DMS153 (cell line): Measurements from ENCODE around the gene TUBA1C.

Source experiments
- DNase-seq: peaks from one replicate; lab custom pipeline; 2025; lab: John Stamatoyannopoulos, UW

TUBA1C gene

DNA sequence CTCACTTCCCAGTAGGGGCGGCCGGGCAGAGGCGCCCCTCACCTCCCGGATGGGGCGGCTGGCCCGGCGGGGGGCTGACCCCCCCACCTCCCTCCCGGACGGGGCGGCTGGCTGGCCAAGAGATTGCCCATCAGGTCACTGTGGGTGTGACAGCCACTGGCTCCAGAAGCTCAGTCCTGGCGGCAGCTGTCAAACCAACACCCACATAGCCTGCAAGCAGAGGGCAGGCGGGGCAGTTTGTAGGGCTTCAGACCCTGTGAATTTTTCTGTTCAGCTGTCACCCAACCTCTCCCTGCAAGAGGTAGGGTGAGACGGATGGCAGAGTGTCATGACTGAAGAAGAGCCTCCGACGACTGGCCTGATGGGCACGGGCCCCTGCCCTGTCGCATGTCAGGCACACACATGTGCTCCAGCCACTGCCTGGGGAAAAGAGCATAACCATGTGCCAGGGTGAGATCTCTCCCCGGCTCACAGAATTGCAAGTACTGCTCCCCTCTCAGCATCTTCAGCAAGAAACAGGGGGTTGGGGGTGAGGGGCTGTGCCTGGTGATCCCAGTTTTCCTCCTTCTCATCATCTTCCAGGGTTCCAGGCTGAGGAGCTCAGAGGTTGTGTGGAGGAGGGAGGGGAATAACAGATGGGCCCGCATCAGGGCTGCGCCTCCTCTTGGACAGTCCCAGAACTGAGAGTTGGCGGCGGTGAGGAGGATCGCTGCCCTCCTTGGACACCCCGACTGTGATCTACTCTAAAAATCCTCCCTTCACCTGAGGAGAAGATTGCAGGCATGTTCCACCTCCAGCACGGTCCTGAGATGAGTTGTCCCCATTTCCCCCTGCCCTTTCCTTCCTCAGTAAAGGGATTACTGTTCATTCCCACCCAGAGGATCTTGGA, 18.9 kb downstream of the TUBA1C start:
- DNase-seq, result no peak

DNA sequence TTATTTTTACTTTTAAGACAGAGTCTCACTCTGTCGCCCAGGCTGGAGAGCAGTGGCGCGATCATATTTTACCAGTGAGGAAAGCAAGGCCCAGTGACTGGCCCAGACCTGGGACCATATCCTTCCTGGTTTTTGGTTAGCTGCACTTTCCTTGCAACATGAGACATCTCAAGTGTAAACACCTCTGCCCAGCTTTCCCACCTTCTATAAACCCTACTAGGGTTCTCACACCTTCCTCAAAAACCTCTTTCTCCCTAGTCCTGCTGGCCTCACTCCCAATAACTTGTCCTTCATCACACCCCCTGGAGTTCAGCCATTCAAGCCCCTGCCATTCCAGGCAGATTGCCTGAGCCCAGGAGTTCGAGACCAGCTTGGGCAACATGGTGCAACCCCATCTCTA, 19.8 kb downstream of the TUBA1C start:
- DNase-seq, result no peak

DNA sequence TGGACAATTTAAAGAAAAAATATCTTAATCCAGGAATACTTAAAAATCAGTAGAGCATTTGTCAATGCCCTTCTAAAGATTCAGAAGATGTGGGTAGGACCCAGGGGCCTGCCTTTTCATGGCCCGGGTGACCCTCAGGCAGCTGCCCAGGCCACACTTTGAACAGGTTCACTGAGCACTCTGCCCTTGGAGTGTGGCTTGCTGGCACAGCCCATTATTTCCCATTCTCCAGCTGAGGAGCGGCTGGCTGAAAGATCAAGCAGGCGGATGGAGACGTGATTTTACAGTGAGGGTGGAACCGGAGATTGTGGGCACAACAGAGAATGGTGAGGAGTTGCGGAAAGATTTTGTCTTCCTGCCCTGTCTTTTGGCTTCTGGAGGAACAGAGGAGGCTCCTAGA, 23.0 kb downstream of the TUBA1C start:
- DNase-seq, result no peak

GRCh38 chr12:49288412-49288853, 23.6 kb downstream of the TUBA1C start:
- DNase-seq, result no peak

DNA sequence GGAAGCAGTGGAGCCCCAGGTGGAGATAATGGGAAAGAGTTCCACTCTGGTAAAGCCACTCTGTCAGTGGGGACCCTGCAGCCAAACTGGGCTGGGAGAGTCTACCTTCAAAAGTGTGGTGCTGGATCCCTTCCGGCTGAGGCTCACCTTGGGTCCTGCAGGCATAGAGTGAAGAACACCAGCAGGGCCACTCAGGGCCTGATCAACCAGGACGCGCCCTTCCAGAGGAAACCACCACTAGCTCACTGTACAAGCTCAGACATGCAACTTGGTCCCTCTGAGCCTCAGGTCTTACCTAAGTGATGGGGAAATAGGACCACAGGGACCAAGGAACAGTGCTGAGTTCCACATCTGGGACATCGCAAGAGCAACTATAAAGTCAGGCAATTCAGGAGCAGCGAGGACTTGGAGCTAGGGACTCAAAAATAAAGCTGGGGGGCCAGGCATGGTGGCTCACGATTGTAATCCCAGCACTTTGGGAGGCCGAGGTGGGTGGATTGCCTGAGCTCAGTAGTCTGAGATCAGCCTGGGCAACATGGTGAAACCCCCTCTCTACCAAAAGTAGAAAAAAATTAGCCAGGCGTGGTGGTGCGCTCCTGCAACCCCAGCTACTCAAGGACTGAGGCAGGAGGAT, 24.2 kb downstream of the TUBA1C start:
- DNase-seq, result no peak

GRCh38 chr12:49292729-49293055, 27.8 kb downstream of the TUBA1C start:
- DNase-seq, result no peak

DNA sequence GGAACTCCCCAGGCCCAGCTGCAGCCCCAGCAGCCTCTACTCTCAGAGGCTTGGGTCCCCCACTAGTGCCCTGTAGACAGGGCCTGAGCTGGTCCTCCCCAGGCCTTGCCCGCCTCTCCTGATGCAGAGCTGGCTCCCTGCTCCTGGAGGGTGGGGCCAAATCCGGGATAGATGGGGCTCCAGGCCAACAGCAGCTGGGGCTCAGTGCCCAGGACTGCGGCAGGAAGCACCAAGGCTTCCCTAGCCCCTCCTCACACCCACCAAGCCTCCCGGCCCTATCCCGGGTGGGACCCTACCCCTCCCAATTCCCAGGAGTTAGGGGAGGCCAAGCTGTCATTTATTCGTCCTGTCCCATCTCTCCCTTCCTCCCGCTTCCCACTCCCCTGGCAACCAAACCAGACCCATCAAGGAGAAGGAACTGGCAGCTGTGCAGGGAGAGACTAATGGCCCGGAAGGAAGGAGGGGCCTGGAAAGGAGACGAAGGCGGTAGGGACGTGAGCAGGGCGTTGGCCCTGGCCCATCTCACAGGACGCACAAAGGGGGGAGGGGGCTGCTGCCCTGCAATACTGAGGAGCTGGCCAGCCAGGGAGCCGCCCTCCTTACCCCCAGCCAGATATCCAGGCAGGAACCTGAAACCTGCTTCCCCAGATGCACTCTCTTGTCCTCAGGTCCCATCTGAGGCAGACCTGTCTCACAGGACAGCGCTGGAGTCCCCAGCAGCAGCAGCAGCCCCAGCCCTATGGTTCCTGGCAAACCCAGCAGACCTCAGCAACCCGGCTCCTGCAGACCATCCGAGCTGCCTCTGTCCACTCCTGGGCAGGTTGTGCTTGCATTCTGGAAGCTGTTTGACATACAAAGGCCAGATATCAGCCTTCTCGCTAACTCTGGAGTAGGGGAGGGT, 28.4 kb downstream of the TUBA1C start:
- DNase-seq, result peak; percentile 43

DNA sequence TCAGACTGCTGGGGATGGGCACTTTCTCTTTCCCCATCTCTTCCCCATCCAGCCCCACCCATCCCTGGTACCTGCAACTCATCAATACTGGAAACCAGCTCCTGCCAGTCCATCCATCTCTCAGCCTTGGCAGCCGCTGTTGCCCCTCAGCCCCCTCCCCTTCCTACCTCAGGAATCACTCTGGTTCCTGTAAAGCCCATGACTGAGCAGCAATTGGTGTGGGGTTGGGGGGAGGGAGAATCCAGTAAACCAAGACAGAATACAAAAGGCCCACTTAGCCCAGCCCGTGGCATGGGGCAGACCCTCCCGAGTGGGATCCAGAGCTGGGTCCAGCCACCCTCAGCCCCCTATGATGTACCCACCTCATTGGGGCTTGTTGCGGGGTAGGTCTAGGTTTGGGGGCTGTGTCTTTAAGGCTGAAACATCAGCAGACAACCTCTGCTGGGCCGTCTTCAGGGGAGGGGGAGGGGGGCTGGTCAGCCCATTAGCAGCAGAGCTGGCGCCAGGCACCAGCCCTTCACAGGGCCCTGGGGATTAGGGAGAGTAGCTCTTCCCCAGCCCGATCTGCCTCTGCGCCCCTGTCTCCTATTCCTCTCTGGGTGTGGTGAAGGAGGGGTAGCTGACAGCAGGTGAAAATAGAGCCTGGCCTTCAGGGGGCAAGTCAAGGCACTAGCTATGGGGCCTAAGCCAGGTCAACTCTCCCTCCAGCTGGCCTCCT, 29.4 kb downstream of the TUBA1C start:
- DNase-seq, result peak; percentile 31

DNA sequence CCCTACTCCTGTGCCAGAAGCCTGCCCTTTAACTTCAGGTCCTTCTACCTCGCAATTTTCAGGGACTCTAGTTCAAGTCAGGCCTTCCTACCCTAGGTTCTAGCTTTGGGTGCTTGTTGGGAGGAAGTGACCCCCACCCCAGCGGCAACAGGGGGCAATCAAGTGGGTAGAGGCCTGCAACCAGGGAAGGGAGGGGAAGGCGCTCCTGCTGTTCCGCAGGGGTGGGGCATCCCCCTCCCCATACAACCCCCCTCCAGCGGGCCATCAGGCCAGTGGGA, 29.9 kb downstream of the TUBA1C start:
- no peak for DNase-seq

DNA sequence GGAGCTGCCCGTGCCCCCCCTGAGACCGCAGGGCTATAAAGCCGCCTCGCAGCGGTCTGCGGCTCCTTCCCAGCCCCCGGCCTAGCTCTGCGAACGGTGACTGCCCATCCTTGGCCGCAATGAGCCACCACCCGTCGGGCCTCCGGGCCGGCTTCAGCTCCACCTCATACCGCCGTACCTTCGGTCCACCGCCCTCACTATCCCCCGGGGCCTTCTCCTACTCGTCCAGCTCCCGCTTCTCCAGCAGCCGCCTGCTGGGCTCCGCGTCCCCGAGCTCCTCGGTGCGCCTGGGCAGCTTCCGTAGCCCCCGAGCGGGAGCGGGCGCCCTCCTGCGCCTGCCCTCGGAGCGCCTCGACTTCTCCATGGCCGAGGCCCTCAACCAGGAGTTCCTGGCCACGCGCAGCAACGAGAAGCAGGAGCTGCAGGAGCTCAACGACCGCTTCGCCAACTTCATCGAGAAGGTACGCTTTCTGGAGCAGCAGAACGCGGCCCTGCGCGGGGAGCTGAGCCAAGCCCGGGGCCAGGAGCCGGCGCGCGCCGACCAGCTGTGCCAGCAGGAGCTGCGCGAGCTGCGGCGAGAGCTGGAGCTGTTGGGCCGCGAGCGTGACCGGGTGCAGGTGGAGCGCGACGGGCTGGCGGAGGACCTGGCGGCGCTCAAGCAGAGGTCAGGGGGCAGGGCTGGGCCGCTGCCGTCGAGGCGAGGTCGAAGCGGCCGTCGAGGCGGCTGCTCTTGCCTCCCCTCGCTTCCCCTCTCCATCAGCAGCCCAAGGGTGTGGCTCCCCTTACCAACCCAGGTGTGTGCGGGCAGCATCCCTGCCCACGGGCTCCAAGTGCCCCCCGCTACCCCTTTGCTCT, 30.4 kb downstream of the TUBA1C start, which contains the start of gene PRPH:
Gene PRPH (plus strand): TSS at position 66 of the 855 bp plus-strand sequence. CDS start 54 bp downstream, at position 120.
- DNase-seq, result peak; percentile 17

GRCh38 chr12:49296034-49296835, 31.4 kb downstream of the TUBA1C start:
- DNase-seq, result peak; percentile 50

- peak; percentile 50 for DNase-seq
These were observed 32.2 kb downstream of the TUBA1C start for GRCh38 chr12:49296836-49297694.

GRCh38 chr12:49297695-49298060, 32.8 kb downstream of the TUBA1C start:
- DNase-seq, result no peak

DNA sequence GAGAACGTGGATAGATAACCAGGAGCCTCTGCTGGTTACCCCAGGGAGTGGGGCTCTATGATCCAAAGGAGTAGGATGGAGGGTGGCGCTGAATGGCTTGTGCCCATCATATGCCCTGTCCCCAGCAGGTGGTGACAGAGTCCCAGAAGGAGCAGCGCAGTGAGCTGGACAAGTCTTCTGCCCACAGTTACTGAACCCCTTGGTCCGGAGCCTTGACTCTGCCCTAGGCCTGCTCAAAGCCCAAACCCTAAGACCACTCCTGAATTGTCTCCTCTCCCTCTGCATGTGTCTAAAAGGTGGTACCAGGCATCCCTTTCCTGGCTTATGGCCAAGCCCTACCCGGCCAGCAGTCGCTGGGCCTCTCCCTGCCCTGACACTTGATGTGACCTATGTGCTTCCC, 33.3 kb downstream of the TUBA1C start:
- DNase-seq, result no peak

GRCh38 chr12:49301760-49302159, 36.9 kb downstream of the TUBA1C start:
- no peak for DNase-seq

- DNase-seq, result no peak
These were observed 39.3 kb downstream of the TUBA1C start for GRCh38 chr12:49304161-49304560.

GRCh38 chr12:49305762-49306510, 41.1 kb downstream of the TUBA1C start:
- DNase-seq, result no peak

DNA sequence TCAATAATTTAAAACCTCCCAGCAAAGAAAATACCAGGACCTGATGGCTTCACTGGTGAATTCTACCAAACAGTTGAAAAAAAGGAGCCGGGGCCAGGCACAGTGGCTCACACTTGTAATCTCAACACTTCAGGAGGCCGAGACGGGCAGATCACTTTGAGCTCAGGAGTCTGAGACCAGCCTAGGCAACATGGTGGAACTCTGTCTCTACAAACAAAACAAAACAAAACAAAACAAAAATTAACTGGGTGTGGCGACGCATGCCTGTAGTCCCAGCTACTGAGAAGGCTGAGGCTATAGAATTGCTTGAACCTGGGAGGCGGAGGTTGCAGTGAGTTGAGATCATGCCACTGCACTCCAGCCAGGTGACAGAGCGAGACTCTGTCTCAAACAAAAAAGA, 44.5 kb downstream of the TUBA1C start:
- DNase-seq, result no peak
